HG02870 (cell line): Measurements from ENCODE around the gene PITX3.
A peak's percentile ranks its signal among the peaks of the same experiment; 100 is the strongest.
"Not testable (repeated sequence)": the region's sequence is repeated elsewhere in the genome, so short reads cannot be mapped to it uniquely, and the experiment has no call there.

Experiments used
- ATAC-seq: cut with Tn5 transposase; IDR thresholded peaks from one replicate; pipeline ENCODE4 v1.9.1; 2021; ENCODE audit warnings: mild to moderate bottlenecking, moderate library complexity; ENCODE audit not compliant: unreplicated experiment

PITX3 gene

GRCh38 chr10:102261196-102261595 is 19.9 kb upstream of the PITX3 start:
- ATAC-seq = no peak

- no peak for ATAC-seq
These were observed 14.1 kb upstream of the PITX3 start for GRCh38 chr10:102255404-102255803.

GRCh38 chr10:102254426-102254825 is 13.1 kb upstream of the PITX3 start:
- ATAC-seq = no peak

DNA sequence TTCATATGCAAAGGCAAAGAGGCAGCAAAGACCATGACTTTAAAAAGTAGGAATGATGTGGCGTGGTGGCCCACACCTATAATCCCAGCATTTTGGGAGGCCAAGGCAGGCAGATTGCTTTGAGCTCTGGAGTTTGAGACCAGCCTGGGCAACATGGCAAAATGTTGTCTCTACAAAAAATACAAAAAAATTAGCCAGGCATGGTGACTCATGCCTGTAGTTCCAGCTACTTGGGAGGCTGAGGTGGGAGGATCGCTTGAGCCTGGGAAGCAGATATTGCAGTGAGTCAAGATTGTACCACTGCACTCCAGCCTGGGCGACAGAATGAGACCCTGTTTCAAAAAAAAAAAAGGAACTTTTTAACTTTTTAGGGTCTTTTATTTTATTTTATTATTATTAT is 11.2 kb upstream of the PITX3 start:
- not testable (repeated sequence) for ATAC-seq

DNA sequence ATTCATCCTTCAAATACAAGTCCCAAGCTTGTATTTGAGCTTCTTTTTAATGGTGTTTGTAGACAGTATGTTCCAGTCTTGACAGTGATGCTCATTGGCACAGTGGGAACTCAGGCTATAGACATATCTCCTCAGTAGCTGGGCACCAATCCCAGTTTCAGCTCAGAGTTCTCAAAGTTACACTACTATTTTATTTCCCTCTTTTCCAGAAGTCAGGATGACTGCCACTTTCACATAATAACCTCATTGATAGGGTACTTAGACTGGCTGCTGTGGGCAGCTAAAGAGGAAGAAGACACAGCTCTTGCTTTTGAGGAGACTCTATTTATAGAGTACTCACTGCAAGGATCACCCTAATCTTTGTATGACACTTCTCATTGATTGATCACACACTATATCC is 6.4 kb upstream of the PITX3 start:
- no peak for ATAC-seq

GRCh38 chr10:102246261-102246660 is 4.9 kb upstream of the PITX3 start:
- no peak for ATAC-seq

DNA sequence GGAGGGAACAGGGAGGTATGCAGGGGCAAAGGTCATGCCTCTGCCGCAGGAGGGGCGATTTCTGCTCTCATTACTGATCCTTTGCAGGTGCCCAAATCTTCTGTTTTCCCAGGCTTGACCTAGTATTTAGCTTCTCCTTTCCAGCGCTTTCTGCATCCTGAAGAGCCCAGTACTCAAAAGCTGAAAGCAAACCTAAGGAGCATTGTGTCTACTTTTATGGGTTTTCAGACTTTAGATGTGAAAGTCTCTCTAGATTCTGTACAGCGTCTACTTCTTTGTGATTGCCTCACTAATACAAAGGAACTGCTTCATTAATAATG is 4.6 kb upstream of the PITX3 start:
- no peak for ATAC-seq

DNA sequence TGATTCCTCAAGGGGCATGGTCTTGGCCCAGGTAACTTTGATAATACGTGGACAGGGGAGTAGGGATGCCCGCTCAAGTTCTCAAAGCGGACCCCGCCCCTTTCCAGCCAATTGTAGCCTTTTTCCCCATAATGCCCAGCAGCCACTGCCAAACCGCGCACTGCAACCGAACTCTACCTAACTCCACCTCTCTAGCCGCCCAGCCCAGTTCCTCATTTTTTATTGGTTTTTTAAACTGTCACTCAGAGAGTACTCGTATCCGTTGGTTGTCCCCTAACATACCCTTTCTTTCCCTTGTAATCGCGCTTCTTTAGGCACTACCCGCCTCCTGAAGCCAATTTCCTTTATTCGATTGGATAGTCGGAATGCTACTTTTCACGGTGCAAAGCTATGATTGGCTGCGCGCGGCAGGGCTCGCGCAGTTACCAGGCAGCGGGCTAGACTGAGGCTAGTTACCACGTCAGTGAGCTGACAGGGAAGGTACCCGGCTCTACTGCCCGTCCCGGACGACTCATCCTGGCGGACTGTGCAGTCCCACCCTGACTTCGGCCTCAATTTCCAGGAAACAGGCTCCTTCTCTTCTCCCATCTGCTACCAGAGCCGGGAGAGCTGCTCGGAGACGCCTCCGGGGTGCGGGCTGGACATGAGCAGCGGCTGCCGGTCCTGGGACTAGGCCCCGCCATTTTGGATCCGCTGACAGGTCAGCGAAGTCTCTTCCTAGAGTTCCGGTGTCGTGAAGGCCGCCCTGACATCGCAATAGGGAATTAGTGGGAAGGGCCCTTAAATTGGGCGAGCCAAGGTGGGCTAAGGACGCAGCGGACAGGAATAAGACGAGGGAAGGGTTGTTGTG is 4.0 kb upstream of the PITX3 start, which contains the start of gene GBF1:
Gene GBF1, plus strand, starts transcription at position 451 of the 850 bp plus-strand sequence. CDS start 13,407 bp downstream, outside the sequence.
- ATAC-seq = peak; percentile 92

GRCh38 chr10:102243309-102243708 is 2.0 kb upstream of the PITX3 start:
- ATAC-seq = no peak

DNA sequence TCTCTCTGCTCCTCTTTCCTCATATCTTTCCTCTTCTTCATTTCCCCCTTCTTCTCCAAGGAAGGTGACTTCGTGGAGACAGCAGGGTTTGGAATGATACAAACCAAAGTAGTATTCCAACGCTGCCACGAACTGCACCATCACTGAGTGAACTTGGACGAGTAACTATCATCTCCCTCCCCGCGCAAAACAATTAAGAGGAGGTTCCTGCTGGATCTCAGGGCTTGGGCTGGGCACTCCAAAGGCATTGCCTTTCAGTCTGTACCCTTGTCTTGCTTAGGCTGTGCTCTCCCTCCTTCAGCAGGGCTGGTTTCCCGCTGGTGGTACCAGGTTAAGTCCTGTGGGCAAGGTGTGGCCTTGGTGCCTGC is 790 bp upstream of the PITX3 start:
- ATAC-seq = no peak

DNA sequence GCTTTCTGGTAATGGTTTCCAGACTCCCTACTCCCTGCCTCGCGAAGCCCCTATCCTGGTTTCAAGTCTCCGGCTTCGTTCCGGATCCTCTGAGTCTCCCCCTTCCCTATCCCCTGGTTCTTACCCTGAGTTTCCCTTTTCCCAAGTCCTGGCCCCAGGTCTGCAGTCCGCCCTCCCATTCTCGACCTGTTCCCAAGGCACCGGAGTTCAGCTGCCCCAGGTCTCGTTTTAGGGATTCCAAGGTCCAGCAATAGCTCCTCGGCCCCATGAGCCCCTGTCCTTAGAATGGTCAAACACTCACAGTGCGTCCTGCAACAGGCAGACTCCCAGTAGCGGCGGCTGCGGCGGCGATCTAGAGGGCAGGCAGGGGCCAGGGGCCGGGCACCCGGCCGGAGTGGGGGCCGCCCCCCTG is 274 bp downstream of the PITX3 start:
- ATAC-seq = no peak

DNA sequence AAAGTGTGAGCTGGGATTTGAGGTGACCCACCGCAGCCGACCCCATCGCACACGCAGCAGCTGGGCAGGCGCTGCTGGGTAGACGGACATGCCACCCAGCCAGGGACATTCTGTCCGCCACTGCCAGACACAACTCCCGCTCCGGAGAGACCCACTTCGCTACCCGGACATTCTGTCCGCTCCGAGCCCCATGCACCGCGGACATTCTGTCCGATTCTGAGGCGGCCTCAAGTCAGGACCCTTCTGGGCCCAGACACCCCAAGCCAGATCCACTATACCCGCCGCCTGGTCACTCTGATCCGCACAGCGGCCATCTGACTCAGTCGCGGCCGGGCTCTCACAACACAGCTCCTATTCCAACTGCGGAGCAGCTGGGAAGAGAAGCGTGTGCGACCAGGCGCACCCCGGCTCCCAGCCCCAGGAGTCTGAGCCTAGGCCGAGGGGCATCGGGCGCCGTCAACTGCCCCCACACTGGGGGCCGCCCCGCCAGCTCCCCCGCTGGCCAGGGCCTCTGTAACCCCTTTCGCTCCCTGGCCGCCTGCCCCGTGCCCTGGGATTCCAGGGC is 763 bp downstream of the PITX3 start:
- no peak for ATAC-seq

- ATAC-seq = no peak
These were observed 3.5 kb downstream of the PITX3 start for GRCh38 chr10:102237711-102238252.

- ATAC-seq = no peak
These were observed 5.3 kb downstream of the PITX3 start for GRCh38 chr10:102236006-102236405.

GRCh38 chr10:102235598-102235920 is 5.8 kb downstream of the PITX3 start:
- ATAC-seq = no peak

DNA sequence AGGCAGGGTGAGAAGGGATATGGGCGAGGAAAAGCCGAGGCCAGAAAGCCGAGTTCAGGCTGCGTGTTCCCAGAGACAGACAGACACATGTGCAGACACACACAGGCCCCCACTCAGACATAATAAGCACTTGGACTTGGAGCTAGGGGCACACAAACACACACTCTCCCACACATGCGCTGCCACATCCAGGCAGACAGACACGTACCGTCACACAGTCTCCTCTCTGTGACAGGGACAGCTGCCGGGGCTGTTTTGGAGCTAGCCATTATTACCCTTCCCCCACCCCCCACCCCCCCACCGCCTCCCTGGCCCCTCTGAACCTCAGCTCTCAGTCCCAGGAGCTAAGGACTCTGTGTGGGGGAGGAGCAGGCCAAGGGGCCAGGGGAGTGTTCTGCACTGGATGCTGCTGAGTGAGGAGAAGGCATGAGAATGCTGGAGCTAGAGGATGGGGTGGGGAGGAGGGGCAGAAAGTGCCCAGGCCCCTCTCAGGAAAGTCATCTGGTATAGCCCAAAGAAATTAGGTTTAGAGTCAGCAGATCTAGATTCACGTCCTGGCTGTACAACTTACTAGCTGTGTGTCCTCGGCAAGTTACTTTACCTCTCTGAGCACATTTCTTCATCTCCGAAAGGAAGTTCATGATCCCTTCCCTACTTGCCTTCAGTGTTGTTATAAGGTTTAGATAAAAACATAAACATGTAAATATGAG is 6.3 kb downstream of the PITX3 start:
- no peak for ATAC-seq

DNA sequence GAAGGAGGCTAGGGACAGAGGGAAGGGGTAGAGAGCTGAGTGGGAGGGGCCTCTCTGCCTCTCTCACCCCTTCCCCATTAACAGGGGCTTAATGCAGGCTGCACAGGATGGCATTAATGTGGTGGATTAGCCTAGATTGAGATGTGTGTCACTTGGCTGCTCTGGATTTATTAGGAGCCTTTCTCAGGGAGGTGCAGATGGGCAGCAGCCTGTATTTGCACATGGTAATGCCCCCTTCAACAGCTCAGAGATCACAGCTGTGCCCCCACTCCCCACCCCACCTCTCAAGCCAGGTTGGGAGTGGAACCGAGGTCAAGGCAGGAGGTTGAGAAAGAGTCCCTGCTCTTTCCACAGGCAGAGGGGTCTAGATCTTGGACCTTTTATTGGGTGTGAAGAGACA is 7.3 kb downstream of the PITX3 start:
- ATAC-seq = no peak

DNA sequence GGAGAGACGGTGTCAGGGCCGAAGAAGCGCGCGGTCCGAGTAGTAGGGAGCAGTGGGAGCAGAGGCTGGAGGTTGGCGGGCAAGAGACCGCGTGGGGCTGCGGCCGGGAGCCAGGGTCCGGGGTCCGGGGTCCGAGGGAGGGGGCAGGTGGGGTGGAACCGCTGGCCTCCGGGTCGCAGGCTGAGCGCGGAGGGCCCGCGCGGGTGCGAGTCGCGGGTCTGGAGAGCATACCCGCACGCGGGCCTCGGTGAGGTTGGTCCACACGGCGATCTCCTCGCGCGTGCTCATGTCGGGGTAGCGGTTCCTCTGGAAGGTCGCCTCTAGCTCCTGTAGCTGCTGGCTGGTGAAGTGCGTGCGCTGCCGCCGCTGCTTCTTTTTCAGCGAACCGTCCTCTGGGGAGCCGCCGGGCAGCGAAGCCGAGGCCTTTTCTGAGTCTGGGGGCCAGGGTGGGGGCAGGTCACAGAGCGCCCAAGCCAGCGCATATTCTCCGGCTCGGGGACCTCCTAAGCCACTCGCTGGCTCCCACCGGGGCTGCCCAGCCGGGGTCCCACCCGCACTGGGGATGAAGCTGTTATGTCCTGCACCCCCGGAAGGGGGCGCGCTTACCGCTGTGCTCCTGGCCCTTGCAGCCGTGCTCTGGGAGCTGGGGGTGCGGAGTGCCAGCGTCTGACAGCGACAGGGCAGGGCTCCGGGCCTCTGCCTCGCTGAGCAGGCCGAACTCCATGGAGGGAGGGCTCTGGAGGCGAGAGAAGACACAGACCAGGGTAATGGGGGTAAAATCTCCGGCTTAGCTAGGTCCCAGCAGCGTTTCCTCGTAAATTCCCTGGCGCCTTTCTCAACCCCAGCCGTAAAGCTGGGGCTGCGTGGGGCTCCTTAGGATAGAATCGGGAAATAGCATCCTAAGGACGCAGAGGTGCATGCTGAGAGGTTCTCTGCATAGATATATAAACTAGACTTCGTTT is 9.7 kb downstream of the PITX3 start:
- ATAC-seq = no peak

DNA sequence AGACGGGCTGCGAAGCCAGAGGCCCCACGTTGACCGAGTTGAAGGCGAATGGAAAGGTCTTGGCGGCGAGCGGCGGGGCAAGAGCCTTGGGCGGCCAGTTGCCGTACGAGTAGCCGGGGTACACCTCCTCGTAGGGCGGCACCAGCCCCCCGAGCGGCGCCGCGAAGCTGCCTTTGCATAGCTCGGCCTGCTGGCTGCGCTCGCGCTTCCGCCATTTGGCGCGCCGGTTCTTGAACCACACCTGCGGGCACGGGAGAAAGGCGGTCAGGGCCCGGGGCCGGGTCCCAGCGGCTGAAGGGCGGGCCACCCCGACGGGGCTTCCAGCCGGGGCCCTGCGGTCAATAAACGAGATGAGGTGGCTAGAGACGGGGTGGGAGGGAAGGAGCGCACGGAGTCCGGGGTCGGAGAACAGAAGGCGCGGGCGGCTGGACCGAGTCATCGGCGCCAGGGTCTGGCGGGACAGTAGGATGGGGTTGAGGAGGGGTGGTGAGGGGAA is 10.4 kb downstream of the PITX3 start:
- ATAC-seq = no peak

DNA sequence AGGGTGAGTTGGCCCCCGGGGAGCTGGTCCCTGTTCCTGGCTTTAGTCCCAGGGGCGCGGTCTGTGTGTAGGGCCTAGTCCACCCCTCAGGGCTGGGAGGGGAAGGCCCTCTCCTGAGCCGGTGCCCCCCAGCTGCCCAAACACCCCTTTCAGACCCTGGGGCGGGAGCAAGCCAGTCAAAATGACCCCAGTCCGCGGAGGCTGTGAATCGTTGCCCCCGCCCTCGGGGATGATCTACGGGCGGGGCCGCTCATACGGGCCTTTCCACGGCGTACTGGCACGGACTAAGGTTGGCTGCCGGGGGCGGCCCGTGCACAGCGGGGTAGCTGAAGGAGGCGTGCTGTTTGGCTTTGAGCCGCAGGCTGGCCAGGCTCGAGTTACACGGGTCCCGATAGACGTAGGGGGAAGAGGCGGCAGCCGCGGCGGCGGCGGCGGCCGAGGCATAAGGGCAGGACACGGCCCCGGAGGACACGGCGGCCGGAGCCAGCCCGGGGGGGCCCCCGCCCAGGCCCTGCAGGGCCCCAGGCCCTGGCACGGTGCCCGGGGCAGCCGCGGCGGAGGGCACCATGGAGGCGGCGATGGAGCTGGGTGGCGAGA is 10.9 kb downstream of the PITX3 start:
- no peak for ATAC-seq
